DMS 273 (cell line): Measurements from ENCODE around the gene CCL4.
"Not testable (repeated sequence)": the region's sequence is repeated elsewhere in the genome, so short reads cannot be mapped to it uniquely, and the experiment has no call there.

Experiments used
- DNase-seq: peaks from one replicate; lab custom pipeline; 2025; ENCODE audit not compliant: unreplicated experiment; lab: John Stamatoyannopoulos, UW

CCL4 gene

DNA sequence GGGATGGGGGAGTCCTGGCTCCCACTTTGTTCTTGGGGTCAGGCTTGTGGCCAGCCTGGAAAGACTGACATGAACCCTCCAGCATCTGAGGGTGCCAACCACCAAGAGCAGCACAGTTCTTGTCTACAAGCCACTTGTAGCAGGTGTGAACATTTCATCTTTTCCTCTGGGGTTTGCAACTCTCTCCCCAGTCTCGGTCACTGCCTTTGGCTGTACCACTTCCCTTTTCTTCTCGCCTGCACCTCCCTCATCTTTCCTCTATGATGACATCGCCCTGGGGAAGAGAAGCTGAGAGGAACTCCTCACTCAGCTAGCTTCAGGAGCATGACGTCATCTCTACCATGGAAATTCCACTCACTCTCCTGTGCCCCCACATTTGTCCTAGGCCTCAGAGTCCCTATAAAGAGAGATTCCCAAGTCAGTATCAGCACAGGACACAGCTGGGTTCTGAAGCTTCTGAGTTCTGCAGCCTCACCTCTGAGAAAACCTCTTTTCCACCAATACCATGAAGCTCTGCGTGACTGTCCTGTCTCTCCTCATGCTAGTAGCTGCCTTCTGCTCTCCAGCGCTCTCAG lies at the start of gene CCL4:
Gene CCL4, plus strand, starts transcription at position 427 of the 575 bp plus-strand sequence. Its CDS starts 79 bp downstream, at position 506.
- not testable (repeated sequence) for DNase-seq

DNA sequence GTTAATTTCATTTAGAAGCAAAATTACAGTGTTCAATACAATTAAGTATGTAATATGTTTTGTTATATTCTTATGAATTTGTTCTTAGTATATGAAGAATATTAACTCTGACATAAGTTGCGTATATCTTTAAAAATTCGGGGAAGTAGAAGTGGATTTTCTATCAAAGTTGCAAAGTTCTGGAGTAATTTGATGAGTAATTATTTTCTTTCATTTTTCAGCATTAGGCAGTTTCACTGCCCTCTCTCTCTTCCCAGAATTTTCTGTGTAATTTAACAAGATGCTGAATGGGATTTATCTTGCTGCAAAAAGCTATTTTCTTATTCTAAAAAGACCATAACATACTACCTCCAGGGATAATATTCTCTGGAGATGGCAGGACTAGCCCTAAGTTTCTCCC lies 48.5 kb upstream of the CCL4 start:
- DNase-seq: no peak

DNA sequence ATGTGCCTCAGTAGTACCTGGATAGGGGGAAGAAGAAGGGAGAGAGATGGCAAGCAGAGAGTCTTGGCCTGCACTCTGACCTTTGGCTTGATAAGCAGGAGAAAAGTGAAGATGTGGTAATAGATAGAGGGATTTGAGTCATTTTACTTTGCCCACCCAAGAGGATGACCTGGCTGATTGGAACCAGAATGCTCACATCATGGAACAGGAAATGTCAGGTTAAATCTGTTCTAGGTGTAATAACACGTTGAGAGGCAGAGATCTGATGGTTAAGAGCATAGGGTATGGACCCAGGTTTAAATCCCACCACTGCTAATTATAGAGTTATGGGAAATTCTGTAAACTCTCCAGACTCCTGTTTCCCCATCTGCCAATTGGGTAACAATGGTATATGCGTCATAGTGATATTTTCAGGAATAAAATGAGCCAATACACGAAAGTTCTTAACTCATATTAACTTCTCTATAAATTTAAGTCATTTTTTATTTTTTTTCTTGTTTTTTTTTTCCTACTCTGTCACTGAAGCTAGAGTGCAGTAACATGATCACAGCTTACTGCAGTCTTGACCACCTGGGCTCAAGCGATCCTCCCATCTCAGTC lies 47.6 kb upstream of the CCL4 start:
- no peak for DNase-seq

DNA sequence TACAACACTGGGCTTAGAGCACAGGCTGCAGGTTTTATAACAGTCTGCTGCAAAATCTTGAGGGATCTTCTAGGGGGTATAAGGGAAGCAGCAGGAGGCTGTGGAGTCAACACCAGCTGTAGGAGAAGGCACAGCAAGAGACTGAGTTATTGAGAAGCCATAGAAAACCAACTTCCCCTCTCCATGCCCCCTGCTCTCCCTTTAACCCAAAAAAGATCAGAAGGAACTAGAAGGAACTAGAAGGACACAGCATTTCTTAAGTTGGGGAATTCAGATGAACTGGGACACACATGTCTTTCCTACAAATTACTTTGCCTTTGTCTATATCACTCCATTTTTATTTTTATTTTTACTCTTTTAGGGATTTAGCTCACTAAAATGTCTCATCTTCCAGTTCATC lies 45.7 kb upstream of the CCL4 start:
- no peak for DNase-seq

DNA sequence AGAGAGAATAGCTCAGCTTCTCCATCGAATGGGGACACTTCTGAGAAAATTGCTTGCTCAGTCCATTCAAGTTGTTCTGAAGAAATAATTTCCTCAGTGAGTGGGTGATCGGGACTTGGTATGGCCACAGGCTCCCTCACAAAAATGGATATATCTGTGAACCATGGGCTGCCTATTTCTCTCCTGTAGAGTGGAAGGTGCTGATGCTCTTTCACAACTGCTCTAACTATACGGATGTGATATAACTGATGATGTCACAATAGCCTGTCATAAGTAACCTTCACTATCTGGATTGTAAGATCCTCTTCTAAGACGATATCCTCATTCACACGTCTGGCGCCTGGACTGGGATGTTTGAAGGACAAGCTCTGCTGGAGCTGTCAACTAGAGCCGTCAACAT lies 44.2 kb upstream of the CCL4 start:
- DNase-seq: no peak

DNA sequence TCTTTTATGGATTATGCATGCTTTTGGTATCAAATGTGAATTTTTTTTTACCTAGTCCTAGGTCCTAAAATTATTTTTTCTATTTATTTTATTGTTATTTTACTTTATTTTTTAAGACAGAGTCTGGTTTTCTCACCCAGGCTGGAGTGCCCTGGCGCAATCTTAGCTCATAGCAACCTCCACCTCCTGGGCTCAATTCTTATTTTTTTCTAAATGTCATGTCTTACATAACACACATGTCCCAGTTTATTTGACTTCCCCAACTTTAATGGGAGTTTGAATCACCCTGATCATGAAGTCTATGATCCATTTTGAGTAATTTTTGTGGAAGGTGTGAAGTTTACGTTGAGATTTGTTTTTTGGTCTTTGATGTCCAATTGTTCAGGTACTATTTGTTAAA lies 42.8 kb upstream of the CCL4 start:
- no peak for DNase-seq

DNA sequence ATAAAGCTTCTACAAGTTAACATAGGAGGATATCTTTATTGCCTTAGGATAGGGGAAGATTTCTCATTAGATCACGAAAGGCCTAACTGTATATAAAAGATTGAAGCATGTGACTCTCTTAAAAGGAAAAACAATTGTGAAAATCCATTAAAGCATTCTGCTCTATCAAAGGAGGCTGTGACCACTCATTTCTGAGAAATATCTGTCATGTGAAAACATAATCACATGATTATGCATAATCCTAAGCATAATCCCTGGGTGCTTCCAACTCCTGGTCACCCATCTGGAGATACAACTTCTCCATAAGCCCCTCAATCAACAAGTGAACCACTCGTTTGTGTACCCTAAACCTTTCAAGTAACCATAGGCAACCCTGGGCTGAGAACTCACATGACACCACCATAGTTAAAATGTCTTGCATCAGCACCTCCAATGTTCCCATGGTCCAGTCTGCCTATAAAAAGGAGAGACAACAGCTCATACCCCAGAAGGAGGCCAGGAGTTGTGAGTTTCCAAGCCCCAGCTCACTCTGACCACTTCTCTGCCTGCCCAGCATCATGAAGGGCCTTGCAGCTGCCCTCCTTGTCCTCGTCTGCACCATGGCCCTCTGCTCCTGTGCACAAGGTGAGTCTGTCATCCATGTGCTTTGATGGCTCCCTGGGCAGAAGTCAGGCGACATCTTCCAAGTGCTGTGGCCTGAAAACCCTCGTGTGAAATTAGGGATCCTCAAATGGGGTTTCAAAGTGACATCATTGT lies 39.7 kb upstream of the CCL4 start, which contains the start of gene CCL18:
Gene CCL18, plus strand, starts transcription at position 487 of the 756 bp plus-strand sequence. Its CDS starts 71 bp downstream, at position 558.
- no peak for DNase-seq

DNA sequence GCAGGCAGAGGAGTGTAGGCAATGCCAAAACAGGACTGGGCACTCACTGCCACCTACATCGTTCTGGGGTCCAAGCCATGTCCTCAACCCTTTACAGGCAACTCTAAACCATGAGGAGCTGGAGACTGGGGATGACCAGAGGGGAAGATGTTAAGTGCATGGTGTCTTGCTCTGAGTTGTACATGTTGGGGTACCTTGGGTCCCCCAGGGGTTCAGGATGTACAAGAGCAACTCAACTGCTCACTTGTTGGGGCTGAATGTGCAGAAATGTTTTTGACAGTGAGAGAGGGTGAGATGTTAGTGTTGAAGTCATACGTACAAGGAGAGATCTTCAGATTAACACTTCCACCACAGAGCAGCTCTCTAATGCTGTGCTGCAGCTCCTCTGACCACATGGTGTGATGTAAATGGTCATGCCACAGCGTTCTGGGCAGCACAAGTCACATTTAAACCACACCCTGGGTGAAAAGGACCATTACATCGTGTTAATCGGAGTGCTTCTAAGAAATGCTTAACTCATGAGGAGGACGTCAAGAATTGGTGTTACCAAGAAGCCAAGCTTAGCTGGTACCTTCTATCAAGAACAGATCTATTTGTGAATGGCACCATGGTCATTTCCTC lies 37.2 kb upstream of the CCL4 start:
- no peak for DNase-seq

DNA sequence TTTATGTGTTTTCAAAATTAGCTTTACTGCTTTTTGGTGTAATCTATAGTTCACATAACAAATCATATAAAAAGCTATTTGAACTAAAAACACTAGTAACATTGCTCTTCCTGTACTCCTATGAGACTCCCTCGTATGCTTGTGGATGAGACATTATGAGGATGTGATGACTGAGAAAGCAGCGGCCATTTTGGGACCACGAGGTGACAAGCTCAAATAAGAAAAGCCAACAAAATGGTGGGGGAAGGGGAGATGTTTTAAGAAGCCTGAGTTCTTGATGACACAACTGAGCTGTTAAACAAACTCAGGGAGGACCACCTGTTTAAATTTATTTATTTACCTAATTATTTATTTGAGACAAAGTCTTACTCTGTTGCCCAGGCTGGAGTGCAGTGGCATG lies 35.1 kb upstream of the CCL4 start:
- DNase-seq: peak; percentile 11

DNA sequence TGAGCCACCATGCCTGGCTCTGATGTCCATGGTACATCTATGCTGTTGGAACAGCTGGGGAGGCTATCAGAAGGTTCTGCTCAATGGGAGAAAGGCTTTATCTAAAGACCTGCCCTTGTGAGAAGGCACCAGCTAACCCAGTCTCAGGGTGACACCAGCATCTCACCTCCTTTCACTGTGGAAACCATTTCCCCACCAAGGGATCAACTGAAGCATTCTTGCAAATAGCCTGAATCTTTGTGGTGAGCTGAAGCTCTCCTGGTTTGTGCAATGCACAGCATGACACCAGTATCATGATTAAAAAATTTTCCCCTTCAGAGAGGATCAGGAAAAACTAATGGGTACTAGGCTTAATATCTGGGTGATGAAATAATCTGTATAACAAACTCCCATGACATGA lies 34.5 kb upstream of the CCL4 start:
- DNase-seq: no peak

DNA sequence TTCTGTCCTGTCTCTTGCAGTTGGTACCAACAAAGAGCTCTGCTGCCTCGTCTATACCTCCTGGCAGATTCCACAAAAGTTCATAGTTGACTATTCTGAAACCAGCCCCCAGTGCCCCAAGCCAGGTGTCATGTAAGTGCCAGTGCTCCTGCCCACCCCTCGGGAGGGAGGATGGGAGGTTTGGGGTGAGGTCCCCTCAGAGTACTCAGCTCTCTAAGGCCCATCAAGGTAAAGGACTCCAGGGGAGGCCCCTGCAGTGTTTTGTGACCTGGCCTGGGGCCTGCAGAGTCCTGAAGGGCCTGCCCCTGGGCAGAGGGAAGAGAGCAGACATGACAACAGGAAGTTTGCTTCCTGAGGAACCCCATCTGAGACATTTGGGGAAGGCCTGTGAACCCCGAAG lies 33.2 kb upstream of the CCL4 start:
- no peak for DNase-seq

DNA sequence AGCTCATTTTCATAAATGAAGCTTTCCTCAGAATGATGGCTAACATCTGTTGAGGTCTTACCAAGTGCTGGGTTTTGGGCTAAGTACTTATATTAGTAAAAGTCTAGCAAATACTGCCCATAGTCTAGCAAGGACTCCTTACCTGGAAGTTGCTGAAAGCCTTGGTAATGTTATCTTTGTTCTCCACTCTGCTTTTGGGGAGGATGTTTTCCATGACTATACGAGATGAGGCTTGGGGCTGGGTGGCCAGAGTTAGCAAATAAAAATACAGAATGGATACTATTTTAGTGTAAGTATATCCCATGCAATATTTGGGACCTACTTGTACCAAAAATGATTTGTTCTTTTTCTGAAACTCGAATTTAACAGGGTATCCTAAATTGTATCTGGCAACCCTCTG lies 31.9 kb upstream of the CCL4 start:
- DNase-seq: no peak

DNA sequence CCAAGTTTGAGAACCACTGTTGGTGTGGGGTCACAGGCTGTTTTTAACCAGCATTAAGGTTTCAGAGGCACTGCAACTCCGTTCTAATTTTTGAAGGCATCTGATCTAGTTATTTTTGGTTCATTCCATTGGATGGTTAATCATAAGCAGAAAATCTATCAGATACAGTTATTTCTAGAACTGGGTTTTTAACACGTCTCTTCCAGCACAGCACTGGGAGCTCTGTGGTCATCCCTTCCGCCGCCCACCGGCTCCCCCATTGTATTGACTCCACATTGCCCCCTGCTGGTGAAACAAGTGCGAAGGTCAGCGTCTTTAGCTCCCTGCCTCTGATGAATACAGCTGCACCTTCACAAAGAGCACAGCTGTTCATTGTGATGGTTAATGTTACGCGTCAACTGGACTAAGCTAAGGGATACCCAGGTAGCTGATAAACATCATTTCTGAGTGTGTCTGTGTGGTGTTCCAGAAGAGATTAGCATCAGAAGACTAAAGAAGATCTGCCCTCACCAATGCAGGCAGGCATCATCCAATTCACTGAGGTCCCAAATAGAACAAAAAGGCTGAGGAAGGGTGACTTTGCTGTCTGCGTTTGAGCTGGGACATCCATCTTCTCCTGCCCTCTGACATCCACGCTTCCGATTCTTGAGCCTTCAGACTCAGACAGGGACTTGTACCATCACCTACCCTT lies 31.1 kb upstream of the CCL4 start:
- peak; percentile 79 for DNase-seq

DNA sequence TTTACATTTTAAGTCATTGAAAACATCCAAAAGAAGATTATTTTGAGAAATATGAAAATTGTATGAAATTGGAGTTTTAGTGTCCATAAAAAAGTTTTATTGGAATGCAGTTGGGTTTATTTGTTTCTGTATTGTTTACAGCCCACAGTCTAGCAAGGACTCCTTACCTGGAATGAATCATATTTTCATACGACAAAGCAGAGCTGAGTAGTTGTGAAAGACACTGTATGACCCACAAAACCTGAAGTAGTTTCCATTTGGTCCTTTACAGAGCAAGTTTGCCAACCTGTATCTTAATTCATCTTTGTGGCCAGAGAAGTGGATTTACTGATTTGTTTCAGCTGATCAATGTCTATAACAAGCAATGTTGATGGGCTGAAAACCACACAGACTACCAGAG lies 29.3 kb upstream of the CCL4 start:
- DNase-seq: no peak

DNA sequence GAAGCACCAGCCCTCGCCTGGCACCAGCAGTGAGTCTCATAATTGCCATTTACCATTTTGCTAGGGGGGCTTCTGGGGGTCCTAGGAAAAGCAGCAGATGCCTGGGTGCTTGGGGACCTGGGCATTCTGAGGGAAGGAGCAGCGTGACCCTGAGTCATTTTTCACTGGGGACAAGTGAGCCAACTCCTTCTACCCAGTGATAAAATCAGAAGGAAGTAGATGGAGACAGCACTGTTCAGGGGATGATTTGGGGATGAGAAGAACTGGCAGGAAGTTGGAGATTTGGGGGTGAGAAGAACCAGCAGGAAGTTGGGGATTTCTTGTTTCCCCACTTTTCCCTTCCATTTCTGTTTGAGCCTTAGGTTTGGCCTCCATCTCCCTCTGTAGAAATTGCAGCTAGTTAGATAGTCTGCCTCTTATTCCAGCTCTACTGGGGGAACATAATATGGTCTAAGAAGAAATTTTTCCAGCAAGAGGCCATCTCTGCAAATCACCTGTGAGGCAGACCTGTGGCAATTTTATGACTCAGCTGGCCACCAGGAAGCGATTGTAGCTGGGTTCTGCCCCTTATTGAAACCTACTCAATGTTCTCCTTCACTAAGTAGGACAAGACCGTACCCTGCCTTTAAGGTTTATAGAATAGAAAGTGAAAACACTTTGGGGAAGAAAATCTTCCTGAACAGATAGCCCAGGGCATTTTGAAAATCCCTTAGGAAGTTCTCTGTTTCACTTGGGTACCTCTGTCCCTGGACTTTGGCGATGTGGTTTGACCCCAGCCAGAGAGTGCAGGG lies 21.8 kb upstream of the CCL4 start:
- DNase-seq: not testable (repeated sequence)

DNA sequence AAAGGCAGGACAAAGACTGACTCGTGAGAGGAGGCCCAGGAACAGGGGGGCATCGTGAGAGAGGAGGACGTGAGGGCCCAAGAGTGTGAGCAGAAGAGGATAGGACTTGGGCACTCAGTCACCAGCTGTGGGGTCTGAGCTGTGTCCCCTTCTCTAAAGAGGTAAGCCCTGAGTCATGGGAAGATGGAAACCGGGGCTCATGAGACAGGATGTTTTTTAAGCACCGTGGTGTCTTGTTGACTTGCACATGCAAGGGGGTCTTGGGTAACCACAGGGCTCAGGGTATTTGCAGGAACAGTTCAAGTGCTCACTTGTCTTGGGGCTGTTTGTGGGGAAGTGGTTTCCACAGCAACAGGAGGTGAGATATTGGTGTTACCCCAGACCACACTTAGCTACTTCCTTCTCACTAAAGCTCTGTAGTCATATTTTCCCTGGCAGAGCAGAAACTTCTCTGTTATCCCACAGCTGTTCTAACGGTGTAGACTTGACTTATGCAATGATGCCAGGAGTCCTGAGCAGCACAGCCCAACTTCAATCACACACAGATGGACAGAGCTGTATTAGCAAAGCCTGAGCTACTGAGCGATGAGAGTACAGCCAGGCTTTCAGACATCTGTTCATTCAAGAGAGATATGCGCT lies 21.0 kb upstream of the CCL4 start:
- peak; percentile 43 for DNase-seq

DNA sequence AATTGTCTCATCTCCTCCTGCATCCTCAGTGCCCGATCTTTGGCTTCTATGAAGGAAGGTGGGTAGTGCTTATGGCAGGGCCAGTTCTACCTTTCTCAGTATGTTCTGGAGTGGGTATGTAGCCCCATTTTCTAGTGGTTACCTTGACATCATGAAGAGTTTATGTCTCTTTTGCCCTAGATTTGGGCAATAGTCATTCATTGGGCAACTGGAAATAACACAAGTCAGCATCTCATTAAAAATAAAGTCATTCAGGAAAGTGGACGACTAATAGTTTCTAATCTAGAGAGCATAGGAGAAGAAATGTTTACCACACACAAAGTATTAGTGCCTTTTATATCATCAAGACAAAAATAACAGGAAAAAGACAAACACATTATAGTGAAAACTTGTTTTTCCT lies 19.9 kb upstream of the CCL4 start:
- not testable (repeated sequence) for DNase-seq

DNA sequence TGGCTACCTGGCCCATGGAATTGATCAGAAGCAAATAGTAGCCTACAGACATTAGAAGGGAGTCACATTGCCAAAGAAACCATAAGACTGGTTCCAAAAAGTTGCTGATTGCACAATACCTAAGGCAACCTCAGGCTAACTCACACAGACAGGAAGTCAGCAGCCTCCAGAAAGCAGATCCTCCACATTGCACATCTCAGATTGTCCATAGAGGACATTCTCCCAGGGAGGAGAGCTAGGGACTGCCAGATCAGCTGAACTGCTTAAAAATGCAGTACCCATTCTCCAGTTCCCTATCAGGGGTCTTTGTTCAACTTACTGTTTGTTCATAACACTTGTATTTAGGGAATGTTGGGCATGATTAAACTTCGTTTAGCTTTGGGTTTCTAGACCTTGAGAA lies 17.9 kb upstream of the CCL4 start:
- no peak for DNase-seq

DNA sequence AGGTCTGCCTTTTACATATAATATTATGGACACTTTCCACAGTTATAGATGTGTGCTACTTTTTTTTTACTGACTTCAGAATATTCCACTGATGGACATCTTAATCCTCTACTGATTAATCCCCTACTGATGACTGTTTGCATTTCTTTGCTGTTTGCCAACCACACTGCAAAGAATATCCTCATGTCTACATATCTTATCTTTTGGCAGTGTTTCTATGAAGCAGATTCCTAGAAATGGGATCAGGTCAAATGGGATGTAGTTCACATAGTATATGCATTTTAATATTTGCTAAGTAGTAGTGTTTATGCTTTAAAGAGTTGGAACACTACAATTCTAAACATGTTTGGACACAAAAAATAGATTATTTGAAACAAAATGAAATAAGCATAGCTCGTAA lies 16.8 kb upstream of the CCL4 start:
- no peak for DNase-seq

DNA sequence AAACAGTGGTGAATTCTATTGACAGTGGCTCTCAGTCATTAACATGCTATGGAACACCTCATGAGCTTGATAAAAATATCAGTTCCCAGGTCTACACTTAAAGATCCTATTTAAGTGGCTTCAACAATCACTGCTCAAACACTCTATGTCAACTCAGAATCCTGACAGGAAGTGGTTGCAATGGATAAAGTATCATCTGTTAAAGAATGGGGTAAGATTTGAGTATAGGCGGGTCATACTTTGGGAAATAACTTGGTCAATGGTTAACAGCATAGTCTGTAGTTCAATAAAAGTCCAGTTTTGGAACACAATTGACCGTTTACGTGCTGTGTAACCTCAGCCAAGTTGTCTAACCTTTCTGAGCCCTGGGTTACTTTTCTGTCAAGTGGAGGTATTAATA lies 16.2 kb upstream of the CCL4 start:
- DNase-seq: not testable (repeated sequence)
